Measurements from ENCODE around the gene GRIK4. TPM values are rescaled to one million over a fixed set of nuclear protein-coding genes. Genes with fewer than 3 reads are reported as not detected.

The GRIK4 gene
- total RNA-seq, 4 donors from 2014 or later = under 0.01 to 0.69 (median 0.25) TPM

DNA sequence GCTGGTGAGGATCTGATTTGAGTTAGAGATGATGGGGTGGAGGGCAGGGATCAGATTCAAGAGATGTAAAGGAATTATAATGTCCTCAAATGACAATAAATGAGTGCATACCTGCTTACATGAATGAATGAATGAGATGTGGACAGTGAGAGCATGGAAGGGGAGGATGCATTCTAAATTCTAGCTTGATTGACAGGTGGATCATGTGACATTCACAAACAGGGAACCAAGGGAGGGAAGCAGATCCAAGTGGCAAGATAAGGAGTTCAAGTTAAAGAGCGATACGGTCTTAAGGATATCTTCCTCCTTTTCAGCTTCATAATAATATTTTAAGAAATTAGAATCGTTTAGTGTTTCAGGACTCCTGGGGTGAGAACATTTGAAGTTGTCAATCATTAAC is 341.9 kb downstream of the GRIK4 start:
- H3K4me1 ChIP-seq = no peaks in the 10 kb centered on the region
- no peak for ATAC-seq
- H3K27me3 ChIP-seq = peaks cover 28% of the 10 kb centered on the region
- no peaks in the 10 kb centered on the region for H3K36me3 ChIP-seq
- H3K9me3 ChIP-seq = no peaks in the 10 kb centered on the region
- no peak overlapping the region for H3K4me3 ChIP-seq
- H3K27ac ChIP-seq = no peak overlapping the region
- TF ChIP-seq POLR2AphosphoS5 (IDR thresholded peaks at IDR 0.05) (no peak), EP300 (IDR thresholded peaks at IDR 0.05) (no peak), POLR2A (IDR thresholded peaks at IDR 0.05) (no peak)
- TF ChIP-seq, protein P1, sequence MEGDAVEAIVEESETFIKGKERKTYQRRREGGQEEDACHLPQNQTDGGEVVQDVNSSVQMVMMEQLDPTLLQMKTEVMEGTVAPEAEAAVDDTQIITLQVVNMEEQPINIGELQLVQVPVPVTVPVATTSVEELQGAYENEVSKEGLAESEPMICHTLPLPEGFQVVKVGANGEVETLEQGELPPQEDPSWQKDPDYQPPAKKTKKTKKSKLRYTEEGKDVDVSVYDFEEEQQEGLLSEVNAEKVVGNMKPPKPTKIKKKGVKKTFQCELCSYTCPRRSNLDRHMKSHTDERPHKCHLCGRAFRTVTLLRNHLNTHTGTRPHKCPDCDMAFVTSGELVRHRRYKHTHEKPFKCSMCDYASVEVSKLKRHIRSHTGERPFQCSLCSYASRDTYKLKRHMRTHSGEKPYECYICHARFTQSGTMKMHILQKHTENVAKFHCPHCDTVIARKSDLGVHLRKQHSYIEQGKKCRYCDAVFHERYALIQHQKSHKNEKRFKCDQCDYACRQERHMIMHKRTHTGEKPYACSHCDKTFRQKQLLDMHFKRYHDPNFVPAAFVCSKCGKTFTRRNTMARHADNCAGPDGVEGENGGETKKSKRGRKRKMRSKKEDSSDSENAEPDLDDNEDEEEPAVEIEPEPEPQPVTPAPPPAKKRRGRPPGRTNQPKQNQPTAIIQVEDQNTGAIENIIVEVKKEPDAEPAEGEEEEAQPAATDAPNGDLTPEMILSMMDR (IDR thresholded peaks at IDR 0.05) = no peak
- WGBS, 2 donors (ENCODE audit: low coverage in 1 of 2) = 65 to 76% methylated on average over 3 of the region's 3 CpGs

DNA sequence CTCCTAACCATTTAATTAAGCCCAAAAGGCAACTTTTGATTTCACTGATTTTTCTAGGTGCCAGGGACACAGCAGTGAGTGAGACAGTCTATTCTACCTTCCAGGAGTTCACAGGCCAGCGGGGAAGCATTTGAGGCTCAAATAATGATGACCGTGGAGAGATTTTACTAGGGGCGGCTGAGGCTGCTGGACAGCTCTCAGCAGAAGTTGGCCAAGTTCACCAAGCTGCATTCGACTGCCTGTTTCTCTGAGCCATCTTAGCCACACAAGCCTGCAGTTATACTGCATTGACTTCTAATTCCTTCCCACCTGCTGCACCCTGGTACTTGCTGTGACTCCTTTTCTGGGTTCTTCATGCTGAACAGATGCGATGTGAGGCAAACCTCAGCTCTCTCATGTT is 343.4 kb downstream of the GRIK4 start:
- Histone ChIP-seq H3K9me3 (no peaks in the 10 kb centered on the region), H3K27ac (no peak overlapping the region), H3K27me3 (peaks cover 28% of the 10 kb centered on the region), H3K4me1 (no peaks in the 10 kb centered on the region), H3K36me3 (no peaks in the 10 kb centered on the region), H3K4me3 (no peak overlapping the region)
- no peak for TF ChIP-seq EP300 (IDR thresholded peaks at IDR 0.05)
- no peak for TF ChIP-seq POLR2AphosphoS5 (IDR thresholded peaks at IDR 0.05)
- no peak for TF ChIP-seq POLR2A (IDR thresholded peaks at IDR 0.05)
- TF ChIP-seq, protein P1 (IDR thresholded peaks at IDR 0.05) = no peak
- 17 to 43% methylated on average over 3 to 5 of the region's 5 CpGs for WGBS, 2 donors (ENCODE audit: low coverage in 1 of 2)
- no peak for ATAC-seq

DNA sequence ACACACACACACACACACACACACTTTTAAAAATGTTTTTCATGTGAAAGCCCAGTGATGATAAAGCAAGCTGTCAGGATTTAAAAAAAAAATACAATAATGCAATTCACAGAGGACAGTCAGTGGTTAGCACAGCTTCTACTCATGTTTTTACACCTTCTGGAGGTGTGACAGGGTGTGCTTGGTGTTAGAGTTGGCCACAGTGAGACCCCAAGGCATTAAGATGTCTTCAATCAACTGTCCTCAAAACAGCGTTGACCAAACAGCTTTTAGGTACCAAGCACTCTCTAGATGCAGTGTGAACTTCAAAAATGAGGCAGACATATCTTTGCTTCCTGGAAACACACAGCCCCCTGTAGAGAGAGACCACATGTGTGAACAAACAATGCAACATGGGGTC is 346.0 kb downstream of the GRIK4 start:
- Histone ChIP-seq H3K4me3 (no peak overlapping the region), H3K4me1 (no peaks in the 10 kb centered on the region), H3K9me3 (no peaks in the 10 kb centered on the region), H3K36me3 (no peaks in the 10 kb centered on the region), H3K27ac (no peak overlapping the region), H3K27me3 (peaks cover 24% of the 10 kb centered on the region)
- TF ChIP-seq POLR2AphosphoS5 (IDR thresholded peaks at IDR 0.05) (no peak), POLR2A (IDR thresholded peaks at IDR 0.05) (no peak), EP300 (IDR thresholded peaks at IDR 0.05) (no peak)
- TF ChIP-seq, protein P1 (IDR thresholded peaks at IDR 0.05) = no peak
- 100% methylated on average over 1 of the region's 1 CpG for WGBS, 2 donors (ENCODE audit: low coverage in 1 of 2)
- no peak for ATAC-seq

DNA sequence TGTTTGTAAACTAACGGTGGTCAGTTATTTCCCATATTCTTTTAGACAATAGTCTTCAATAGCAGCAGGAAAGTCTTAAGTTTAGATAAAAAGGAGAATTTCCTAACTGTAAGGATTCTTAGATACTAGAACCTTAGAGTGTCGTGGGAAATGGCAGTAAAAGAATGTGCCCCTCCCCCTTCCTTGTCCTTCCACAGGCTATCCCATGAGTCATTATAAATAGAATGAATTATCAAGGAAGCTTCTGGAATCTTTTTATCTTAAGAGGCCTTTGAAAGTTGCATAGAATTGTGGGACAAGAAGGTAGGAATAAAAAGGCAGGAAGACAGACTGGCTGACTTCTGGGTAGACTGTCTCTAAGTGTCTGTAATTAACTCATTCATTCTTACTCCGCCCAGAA is 347.2 kb downstream of the GRIK4 start:
- H3K36me3 ChIP-seq = no peaks in the 10 kb centered on the region
- WGBS, 2 donors (ENCODE audit: low coverage in 1 of 2) = 40 to 48% methylated on average over 3 of the region's 3 CpGs
- H3K27me3 ChIP-seq = peaks cover 29% of the 10 kb centered on the region
- H3K9me3 ChIP-seq = no peaks in the 10 kb centered on the region
- TF ChIP-seq POLR2A (IDR thresholded peaks at IDR 0.05) (no peak), POLR2AphosphoS5 (IDR thresholded peaks at IDR 0.05) (no peak), EP300 (IDR thresholded peaks at IDR 0.05) (no peak)
- TF ChIP-seq, protein P1 (IDR thresholded peaks at IDR 0.05) = no peak
- H3K27ac ChIP-seq = no peak overlapping the region
- no peaks in the 10 kb centered on the region for H3K4me1 ChIP-seq
- ATAC-seq = no peak
- no peak overlapping the region for H3K4me3 ChIP-seq

DNA sequence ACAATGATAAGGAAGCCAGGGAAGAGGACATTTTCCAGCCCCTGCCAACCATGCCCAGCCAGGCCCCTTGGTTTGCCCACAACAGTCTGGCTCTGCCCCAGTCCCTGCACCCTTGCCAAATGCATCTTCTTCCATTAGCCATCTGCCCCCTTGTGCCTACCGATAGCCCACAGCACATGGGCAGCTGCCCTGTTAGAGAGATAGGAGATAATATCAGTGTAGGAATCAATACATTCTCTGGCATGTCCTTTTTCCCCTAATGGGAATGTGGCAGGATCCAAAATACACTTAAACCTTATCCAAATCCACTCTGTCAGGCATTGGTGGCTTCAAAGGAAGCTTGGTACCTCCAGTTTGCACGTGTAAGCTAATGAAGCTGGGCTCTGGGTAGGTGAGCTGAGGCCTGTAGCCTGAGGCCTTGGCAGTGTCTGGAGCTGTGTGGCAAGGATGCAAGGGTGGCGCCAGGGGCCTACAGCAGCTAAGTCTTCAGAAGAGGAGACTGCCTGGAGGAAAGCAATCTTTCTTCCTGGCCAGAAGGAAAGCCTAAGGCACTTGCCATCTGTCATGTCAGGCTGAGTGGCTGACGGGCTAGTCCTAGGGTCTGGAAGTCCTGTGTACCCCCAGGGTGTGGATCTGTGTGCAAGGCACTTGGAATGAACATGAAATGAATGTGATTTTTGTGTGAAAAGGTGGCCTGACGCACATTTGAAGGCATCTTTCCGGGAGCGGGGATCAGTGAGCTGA is 348.2 kb downstream of the GRIK4 start:
- WGBS, 2 donors (ENCODE audit: low coverage in 1 of 2) = 88 to 100% methylated on average over 3 to 5 of the region's 7 CpGs
- Histone ChIP-seq H3K4me1 (no peaks in the 10 kb centered on the region), H3K36me3 (no peaks in the 10 kb centered on the region), H3K27me3 (peaks cover 29% of the 10 kb centered on the region), H3K4me3 (no peak overlapping the region), H3K27ac (no peak overlapping the region), H3K9me3 (no peaks in the 10 kb centered on the region)
- no peak for ATAC-seq
- no peak for TF ChIP-seq EP300 (IDR thresholded peaks at IDR 0.05)
- TF ChIP-seq, protein P1 (IDR thresholded peaks at IDR 0.05) = no peak
- no peak for TF ChIP-seq POLR2A (IDR thresholded peaks at IDR 0.05)
